GM19372 (cell line): ENCODE results near the gene ASXL2.

Experiments used
- ATAC-seq: cut with Tn5 transposase; IDR thresholded peaks from one replicate; pipeline ENCODE4 v1.9.1; 2021; ENCODE audit warnings: mild to moderate bottlenecking, low read depth, moderate library complexity; ENCODE audit not compliant: unreplicated experiment

ASXL2 gene

GRCh38 chr2:25808006-25808383 is 70.3 kb downstream of the ASXL2 start:
- no peak for ATAC-seq

- no peak for ATAC-seq
Observed at GRCh38 chr2:25806941-25807340, 71.3 kb downstream of the ASXL2 start.

GRCh38 chr2:25805987-25806386 is 72.3 kb downstream of the ASXL2 start:
- no peak for ATAC-seq

GRCh38 chr2:25804338-25804737 is 73.9 kb downstream of the ASXL2 start:
- ATAC-seq, result no peak

GRCh38 chr2:25799301-25799700 is 79.0 kb downstream of the ASXL2 start:
- no peak for ATAC-seq

- no peak for ATAC-seq
Observed at GRCh38 chr2:25797620-25798488, 80.4 kb downstream of the ASXL2 start.

- no peak for ATAC-seq
Observed at GRCh38 chr2:25794544-25795276, 83.6 kb downstream of the ASXL2 start.

- no peak for ATAC-seq
Observed at GRCh38 chr2:25790074-25790790, 88.1 kb downstream of the ASXL2 start.

- ATAC-seq, result no peak
Observed at GRCh38 chr2:25788457-25788856, 89.8 kb downstream of the ASXL2 start.

GRCh38 chr2:25787020-25787419 is 91.3 kb downstream of the ASXL2 start:
- no peak for ATAC-seq

- ATAC-seq, result no peak
Observed at GRCh38 chr2:25784404-25784803, 93.9 kb downstream of the ASXL2 start.

GRCh38 chr2:25777077-25777476 is 101.2 kb downstream of the ASXL2 start:
- ATAC-seq, result no peak

GRCh38 chr2:25772078-25772477 is 106.2 kb downstream of the ASXL2 start:
- no peak for ATAC-seq

- ATAC-seq, result no peak
Observed at GRCh38 chr2:25763575-25763974, 114.7 kb downstream of the ASXL2 start.

- ATAC-seq, result no peak
Observed at GRCh38 chr2:25760297-25760696, 118.0 kb downstream of the ASXL2 start.

GRCh38 chr2:25758348-25758747 is 119.9 kb downstream of the ASXL2 start:
- no peak for ATAC-seq

- ATAC-seq, result no peak
Observed at GRCh38 chr2:25757906-25758305, 120.4 kb downstream of the ASXL2 start.

- ATAC-seq, result no peak
Observed at GRCh38 chr2:25756536-25756935, 121.8 kb downstream of the ASXL2 start.

GRCh38 chr2:25749676-25750075 is 128.6 kb downstream of the ASXL2 start:
- ATAC-seq, result no peak

- ATAC-seq, result no peak
Observed at GRCh38 chr2:25744055-25744454, 134.2 kb downstream of the ASXL2 start.

- ATAC-seq, result no peak
Observed at GRCh38 chr2:25743132-25743830, 135.0 kb downstream of the ASXL2 start.
